KOPT-K1 (cell line): ENCODE results near the gene EFR3B.
A peak's percentile ranks its signal among the peaks of the same experiment; 100 is the strongest.

Experiments
- H3K27ac ChIP-seq: fragments of 200-600 bp; sonication (generic); 2 replicates; pipeline ENCODE4 v1.5.1; 2016; ENCODE audit warnings: antibody characterized with exemption, mild to moderate bottlenecking, low read depth, low read length; ENCODE audit not compliant: poor library complexity, severe bottlenecking
- H3K36me3 ChIP-seq: fragments of 200-600 bp; sonication (generic); 2 replicates; pipeline ENCODE4 v1.5.1; 2017; ENCODE audit warnings: antibody characterized with exemption, mild to moderate bottlenecking, low read length, moderate library complexity; ENCODE audit not compliant: insufficient read depth
- H3K9me3 ChIP-seq: fragments of 200-600 bp; sonication (generic); 2 replicates; pipeline ENCODE4 v1.5.1; 2017; ENCODE audit warnings: antibody characterized with exemption, low read length, mild to moderate bottlenecking; ENCODE audit not compliant: insufficient read depth, poor library complexity, severe bottlenecking

EFR3B gene

DNA sequence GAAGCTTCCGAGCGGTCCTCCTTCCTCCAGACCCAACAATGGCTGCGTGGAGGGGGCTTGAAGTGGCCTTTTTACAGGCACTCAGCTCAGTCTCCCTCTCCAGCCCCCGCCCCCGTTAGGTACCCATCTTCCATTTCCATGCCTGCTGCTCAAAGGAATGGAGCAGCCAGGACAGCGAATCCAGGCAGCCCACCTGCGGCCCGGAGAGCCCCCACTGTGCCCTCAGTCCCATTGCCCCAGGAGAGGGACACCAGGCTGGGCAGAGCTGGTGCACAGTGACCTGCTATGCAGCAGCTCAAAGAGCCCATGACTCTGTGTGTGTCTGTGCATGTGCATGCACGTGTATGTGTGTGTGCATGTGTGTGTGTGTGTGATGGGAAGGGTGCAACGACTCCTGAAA is 137.1 kb downstream of the EFR3B start:
- Histone ChIP-seq H3K36me3 (no peaks in the 10 kb centered on the region), H3K27ac (no peak overlapping the region), H3K9me3 (no peaks in the 10 kb centered on the region)

DNA sequence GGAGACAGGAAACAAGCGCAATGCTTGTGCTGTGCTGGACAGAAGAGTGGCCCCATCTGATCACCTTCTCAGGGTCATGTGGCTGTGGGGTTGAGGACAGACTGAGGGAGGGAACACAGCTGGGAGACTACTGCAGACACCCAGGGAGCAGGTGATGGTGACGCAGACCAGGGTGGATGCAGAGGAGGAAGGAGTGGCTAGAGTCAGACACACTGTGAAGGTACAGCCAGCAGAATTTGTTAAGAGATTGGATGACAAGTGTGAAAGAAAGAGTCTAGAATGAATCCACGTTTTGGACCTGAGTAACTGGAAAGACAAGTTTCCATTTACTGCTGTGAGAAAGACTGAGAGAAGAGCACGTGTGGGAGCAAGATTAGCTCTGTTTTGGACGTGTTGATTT is 142.4 kb downstream of the EFR3B start:
- Histone ChIP-seq H3K9me3 (no peaks in the 10 kb centered on the region), H3K36me3 (no peaks in the 10 kb centered on the region)

DNA sequence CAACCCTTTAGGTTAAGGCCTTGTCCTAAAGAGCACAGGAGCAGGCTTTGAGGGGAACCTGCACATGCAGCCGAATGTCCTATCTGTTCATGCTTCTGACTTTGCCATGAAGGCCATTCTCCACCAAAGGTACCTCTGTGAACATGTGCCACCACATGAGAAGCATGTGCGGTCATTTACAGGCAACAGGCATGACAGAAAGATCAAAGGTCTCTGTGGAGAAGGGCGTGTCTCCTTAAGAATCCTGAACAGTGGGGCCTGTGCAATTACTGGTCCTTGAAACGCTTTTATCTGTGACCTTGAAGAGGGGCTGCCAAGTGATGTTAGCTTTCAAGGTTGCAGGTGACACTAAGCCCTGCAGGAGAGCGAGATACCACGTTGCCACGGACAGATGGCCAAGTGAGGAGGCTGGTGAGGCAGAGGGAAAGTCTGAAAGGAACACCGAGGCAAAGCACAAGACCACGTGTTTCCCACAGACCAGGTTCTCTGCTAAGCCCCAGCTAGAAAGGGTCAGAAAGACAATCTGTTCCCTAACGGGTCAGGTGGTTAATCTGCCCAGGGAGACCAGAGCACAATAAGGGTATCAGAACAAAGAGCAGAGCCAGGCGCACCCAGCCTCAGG is 146.0 kb downstream of the EFR3B start:
- Histone ChIP-seq H3K27ac (no peak overlapping the region), H3K9me3 (no peaks in the 10 kb centered on the region), H3K36me3 (no peaks in the 10 kb centered on the region)

More for the DNA sequence above, 142.4 kb downstream of the EFR3B start:
- no peak overlapping the region for H3K27ac ChIP-seq

DNA sequence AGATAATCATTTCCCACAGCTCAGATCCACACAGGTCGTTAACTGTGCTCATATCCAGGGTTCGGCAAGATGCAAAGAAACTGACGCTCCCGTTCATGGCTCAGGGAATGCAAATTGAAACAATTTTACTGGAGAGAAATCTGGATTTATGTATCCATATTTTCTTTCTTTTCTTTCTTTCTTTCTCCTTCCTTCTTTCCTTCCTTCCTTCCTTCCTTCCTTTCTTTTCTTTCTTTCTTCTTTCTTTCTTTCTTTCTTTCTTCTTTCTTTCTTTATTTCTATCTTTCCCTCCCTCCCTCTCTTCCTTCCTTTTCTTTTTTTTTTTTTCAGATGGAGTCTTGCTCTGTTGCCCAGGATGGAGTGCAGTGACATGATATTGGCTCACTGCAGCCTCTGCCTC is 146.5 kb downstream of the EFR3B start:
- Histone ChIP-seq H3K9me3 (no peaks in the 10 kb centered on the region), H3K36me3 (no peaks in the 10 kb centered on the region), H3K27ac (no peak overlapping the region)

DNA sequence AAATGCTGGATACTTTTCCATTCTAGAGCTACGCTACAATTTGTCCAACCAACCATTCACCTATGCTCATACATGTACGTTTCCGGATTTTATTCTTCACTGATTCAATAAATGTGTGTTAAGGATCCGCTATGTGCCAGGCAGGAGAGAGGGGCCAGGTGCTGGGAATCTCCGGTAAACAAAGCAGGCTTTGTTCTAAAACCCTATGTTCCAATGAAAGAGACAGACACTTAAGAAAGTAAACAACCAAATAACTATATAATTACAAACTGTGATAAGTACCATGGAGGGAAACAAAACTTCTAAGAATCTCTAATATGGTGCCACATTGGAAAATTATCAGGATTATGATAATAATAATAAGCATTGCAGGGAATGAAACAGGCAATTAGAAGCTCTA is 148.7 kb downstream of the EFR3B start:
- Histone ChIP-seq H3K27ac (no peak overlapping the region), H3K9me3 (no peaks in the 10 kb centered on the region), H3K36me3 (no peaks in the 10 kb centered on the region)

DNA sequence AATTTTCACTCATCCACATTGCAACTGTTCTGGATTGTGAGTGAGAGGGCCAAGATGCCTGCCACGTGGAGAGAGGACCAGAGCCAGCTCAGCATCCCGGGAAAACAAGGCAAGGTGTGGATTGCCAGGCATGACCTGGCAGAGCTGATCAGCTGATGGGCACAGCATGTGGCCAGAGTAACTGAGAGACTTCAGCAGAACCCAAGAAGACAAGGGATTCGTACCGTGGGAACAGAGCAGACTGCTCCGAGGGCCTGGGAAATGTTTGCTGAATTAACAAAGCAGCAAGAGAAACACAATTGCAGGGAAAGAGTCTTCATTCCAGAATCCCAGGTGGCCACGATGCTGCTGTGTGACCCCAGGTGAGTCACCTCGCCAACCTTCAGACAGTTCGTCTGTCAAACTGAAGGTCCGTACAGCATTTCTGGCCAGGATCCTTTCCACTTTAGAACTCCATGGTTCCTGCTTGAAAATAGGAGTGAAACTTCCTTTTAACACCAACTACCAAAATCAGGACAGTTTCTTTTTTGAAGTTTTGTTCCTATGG is 152.8 kb downstream of the EFR3B start:
- Histone ChIP-seq H3K9me3 (no peaks in the 10 kb centered on the region), H3K27ac (no peak overlapping the region)

DNA sequence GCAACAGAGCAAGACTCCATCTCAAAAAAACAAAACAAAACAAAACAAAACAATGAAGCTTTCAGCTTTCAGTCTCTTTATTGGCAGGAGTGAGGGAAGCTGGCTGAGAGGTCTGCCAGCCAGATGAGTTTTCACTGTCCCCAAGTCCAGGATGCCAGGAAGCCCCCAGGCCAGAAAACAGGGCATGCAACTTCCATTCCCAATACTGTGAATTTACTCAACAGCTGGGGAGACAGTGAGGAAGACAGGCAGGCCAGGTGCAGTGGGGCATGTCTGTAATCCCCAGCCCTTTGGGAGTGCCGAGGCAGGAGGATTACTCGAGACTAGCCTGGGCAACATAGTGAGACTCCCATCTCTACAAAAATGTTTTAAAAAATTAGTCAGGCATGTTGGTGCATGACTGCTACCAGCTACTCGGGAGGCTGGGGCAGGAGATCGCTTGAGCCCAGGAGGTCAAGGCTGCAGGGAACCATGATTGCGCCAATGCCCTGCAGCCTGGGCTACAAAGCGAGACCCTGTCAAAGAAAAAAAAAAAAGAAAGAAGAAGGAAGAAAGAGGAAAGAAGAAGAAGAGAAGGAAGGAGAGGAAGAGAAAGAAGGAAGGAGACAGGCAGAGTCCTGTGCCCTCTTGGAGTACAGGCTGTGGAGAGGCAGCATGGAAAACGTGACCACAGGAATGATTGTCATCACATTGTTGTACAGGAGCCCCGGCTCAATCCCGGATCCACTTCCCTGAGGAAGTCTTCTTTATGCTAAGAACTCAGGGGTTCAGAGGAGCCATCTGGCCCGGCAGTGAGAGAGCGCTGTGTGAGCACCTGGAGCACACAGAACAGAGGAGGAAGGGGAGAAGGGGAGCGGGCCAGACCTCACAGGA is 155.7 kb downstream of the EFR3B start:
- Histone ChIP-seq H3K9me3 (no peaks in the 10 kb centered on the region), H3K27ac (no peak overlapping the region), H3K36me3 (no peaks in the 10 kb centered on the region)

More for the DNA sequence above, 152.8 kb downstream of the EFR3B start:
- no peaks in the 10 kb centered on the region for H3K36me3 ChIP-seq

DNA sequence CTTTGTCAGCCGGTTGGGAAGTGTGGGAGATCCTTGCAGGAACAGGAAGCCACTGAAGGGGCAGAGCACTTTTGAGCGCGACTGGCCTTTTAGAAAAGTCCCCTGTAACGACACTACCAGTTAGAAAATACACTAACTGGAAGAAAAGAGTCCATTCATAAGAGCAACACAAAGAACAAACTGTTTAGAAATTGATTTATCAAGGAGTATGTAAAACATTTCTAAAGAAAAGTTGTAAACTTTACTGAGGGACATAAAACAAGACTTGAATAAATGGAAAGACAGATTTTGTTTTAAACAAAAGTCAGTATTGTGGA is 156.3 kb downstream of the EFR3B start:
- Histone ChIP-seq H3K27ac (no peak overlapping the region), H3K9me3 (no peaks in the 10 kb centered on the region), H3K36me3 (no peaks in the 10 kb centered on the region)

DNA sequence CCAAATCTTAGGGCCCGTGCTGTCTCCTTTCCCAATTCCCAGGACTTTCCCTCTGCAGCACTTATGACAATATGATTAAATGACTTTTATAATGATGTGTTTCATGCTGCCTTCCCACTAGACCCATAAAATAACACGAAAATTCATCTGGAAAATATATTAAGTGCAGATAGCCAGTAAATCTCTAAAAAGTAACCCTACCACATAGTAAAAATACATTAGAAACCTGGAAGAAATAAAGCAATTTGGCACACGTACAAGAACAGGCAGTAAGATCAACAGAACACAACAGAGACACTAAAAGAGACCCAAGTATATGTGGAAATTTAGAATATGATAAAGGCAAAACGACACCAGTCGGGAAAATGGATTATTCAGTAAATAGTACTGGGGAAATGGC is 156.7 kb downstream of the EFR3B start:
- Histone ChIP-seq H3K9me3 (no peaks in the 10 kb centered on the region), H3K27ac (no peak overlapping the region), H3K36me3 (no peaks in the 10 kb centered on the region)

DNA sequence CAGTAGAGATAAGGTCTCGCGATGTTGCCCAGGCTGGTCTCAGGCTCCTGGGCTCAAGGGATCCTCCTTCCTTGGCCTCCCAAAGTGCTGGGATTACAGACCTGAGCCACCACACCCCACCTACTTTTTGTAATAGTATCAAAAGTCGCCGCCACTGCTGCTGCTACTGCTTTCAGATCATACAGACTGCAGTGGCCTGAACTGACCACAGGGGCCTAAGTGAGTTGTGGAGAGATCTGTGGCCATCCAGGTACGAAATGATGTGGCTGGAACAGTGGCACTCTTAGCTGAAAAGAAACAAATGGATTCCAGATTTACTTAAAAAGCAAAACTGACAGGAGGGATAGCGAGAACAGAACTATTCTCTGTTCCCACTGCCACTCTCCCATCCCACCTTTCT is 159.4 kb downstream of the EFR3B start:
- no peaks in the 10 kb centered on the region for H3K9me3 ChIP-seq
- H3K27ac ChIP-seq, result no peak overlapping the region
- no peaks in the 10 kb centered on the region for H3K36me3 ChIP-seq

DNA sequence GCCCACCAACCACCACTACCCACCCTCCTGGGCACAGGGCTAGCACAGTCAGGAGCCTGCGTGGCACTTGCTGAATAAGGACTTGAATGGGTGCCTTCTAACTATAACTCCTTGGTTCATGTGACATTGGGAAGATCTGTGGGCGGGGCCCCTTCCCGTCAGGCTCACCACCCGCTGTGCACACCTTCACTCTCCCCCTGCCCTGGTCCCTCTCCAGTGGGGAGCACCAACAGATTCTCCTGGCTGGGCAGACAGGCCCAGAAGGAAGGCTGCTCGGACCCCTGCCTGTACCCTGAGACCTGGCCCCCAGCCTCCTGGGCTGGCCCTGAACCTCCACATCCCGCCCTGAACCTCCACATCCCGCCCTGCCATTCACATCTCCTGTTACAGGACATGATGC is 159.9 kb downstream of the EFR3B start:
- Histone ChIP-seq H3K9me3 (no peaks in the 10 kb centered on the region), H3K36me3 (no peaks in the 10 kb centered on the region), H3K27ac (peak overlapping the region; percentile 42)

DNA sequence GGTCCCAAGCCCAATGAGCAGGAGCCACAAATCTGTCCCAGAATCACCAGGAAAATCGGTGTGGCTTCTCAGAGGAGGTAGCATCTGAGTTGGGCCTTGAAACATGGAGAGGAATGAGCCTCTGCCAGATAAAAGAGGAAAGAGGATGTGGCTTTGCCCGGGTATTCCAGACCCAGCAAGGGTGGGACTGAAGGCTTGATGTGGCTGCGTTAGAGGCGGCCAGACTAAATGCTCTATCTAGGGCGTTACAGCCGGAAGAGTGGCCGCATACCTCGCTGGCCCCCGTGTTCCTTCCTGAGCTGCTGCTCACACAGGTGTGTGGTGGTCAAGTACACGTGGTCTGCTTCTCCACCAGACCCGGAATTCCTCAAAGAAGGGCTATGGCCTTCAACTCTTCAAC is 160.4 kb downstream of the EFR3B start:
- Histone ChIP-seq H3K9me3 (no peaks in the 10 kb centered on the region), H3K27ac (peak overlapping the region; percentile 42), H3K36me3 (no peaks in the 10 kb centered on the region)

DNA sequence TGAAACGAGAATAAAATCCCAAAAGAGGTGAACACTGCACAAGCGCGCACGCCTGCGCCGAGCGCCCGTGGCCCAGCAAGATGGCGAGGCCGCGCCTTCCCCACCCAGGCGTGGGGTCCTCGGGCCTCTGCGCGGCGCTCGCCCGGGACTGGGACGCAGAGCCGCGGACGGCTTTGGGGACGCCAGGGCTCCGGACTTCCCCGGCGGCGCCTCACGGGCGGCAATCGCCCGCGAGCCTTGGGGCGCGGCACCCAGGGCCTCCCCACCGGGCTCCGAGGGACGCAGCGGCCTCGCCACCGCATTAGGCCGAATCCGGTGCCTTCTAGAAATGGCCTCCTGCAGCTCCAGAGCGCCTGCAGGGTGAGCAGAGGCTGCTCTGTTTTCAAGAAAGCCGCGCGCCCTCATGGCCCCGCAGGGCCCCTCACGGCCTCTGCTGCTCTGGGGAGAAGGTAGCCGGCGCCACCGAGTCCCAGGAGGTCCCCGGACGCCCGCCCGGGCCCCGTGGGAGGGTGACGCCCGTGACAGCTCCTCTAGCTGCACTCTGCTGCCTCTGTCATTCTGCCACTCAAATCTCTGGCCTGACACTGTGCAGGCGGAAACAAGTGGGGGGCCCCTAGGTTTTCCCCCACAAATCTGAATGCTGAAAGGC is 162.4 kb downstream of the EFR3B start:
- H3K9me3 ChIP-seq, result no peaks in the 10 kb centered on the region
- no peaks in the 10 kb centered on the region for H3K36me3 ChIP-seq
- no peak overlapping the region for H3K27ac ChIP-seq

DNA sequence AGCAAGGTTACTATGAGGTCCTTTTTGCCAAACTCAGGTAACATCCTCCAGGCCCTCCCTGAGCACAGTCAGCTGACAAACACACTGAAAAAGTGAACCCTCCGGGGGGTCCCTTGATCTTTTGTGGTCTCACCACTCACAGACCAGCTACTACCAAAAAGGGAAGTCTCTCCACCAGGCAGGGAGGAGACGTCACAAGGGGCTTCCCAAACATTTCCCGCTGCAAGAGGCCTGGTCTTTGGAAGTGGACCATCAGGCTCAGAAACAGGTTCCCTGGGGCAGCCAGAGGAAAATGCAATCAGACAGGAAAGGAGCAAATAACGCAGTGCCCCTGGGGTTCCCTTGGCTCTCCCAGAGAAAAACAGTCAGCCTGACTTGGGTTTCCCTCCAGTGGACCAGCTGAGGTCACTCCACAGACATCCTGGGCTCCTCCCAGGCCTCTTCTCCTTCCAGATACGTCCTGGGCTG is 165.2 kb downstream of the EFR3B start:
- H3K9me3 ChIP-seq, result no peaks in the 10 kb centered on the region
- no peaks in the 10 kb centered on the region for H3K36me3 ChIP-seq
- no peak overlapping the region for H3K27ac ChIP-seq
